ENCODE results near the gene PLEKHA7.
"Not testable (repeated sequence)": the region's sequence is repeated elsewhere in the genome, so short reads cannot be mapped to it uniquely, and the experiment has no call there.

PLEKHA7 gene

DNA sequence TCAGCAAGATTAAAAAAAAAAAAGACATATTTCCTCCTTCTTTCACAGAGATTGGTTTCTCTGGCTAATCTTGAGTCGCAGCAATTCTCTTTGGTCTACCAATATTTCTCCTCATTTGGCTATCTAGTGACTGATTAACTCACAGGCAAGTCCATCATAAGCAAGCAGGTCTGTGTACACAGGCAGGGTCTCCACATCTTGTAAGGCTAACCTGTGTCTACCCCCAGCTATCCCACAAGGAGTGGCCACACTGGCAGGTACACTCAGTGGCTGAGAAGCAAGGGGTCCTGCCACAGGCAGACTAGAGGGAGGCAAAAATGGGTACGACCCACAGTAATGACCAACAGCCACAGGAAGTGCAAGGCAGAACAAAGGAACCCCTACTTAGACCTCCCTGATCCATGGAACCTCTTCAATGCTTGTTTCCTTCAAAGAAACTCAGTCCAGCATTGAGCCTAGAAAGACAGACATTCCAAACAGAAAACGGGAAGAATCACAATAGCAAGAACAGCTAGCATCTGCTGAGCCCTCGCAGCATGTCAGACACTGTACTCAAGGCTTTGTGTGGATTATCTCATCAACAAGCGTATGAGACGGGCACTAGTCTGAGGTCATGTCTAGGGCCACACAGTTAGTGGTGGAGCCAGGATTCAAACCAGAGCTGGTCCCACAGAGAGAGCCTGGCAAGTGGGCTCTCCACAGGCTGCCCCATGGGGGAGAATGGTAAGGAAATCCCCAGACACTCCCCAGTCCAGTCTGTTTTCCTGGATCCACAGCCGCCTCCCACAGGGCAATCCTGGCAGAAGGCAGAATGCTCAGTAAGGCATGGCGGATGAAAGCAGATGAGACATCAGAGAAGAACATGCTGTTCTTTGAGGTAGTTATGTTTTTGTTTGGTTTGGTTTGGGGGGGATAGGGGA is 34.3 kb downstream of the PLEKHA7 start:
- peak in 1 of 58 donors; percentile 15 for DNase-seq

GRCh38 chr11:16977994-16978315 is 36.3 kb downstream of the PLEKHA7 start:
- DNase-seq: no peak

DNA sequence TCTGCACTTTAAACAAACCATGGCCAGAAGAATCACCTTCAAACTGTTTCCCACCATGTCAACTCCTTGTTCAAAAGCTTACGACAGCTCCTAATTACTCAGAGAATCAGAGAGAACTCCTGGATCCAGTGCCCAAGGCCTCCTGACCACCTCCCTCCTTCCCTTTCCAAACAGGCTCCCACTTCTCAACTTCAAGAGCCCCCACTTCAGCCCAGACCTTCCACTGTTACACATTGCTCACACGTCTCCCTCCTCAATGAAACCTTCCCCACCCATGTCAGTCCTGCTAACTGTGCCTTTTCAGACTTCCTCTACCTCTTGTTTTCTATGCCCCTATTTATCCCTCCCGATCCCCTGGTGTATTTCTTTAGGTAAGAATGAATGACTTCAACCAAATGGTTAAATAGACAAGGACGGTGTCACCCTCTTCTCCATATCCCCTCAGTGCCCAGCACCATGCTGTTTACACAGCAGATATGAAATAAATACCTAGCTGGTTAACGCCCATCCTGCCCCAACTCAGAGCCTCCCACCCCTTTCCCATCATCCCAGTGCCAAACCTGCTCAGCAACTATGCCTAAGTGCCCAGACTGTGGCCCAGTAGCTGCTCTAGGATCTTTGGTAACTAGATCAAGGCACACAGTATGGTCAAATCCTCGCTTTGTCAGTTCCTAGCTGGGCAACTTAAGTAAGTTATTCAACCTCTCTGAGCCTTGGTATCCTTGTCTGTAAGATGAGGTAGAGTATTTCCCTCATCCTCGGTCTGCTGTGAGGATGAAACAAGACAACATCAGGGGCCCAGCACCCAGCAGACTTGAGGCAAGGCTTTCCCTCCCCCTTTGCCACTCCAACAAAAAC is 36.8 kb downstream of the PLEKHA7 start:
- DNase-seq: no peak

GRCh38 chr11:16976379-16976778 is 37.8 kb downstream of the PLEKHA7 start:
- DNase-seq: no peak

GRCh38 chr11:16975906-16976305 is 38.3 kb downstream of the PLEKHA7 start:
- no peak for DNase-seq

DNA sequence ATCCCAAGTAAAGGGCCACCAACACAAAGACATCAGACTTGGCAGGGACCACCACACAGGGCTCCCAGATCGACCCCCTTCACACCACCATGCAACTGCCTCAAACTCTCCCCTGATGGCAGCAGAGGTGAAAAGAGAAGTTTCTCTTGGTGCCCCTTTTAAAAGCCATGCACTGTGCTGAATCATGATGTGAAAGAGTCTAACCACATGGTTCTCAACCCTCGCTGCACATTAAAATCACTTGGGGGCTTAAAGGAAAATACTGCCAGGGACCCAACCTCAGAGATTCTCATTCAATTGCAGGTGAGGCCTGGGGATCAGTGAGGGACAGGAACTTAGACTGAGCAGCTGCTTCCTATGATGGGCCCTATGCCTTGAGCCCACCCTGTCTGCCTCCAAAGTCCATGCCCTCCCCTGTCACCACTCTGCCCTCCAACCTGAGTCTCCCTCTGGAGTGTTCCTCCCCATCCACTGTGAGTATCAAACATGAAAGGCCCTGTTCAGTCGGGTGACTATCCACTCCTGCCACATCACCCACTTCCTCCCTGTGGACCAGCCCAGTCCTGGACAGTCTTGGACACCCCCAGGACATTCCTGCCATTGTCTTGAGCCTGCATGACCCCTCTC is 40.8 kb downstream of the PLEKHA7 start:
- no peak for DNase-seq

DNA sequence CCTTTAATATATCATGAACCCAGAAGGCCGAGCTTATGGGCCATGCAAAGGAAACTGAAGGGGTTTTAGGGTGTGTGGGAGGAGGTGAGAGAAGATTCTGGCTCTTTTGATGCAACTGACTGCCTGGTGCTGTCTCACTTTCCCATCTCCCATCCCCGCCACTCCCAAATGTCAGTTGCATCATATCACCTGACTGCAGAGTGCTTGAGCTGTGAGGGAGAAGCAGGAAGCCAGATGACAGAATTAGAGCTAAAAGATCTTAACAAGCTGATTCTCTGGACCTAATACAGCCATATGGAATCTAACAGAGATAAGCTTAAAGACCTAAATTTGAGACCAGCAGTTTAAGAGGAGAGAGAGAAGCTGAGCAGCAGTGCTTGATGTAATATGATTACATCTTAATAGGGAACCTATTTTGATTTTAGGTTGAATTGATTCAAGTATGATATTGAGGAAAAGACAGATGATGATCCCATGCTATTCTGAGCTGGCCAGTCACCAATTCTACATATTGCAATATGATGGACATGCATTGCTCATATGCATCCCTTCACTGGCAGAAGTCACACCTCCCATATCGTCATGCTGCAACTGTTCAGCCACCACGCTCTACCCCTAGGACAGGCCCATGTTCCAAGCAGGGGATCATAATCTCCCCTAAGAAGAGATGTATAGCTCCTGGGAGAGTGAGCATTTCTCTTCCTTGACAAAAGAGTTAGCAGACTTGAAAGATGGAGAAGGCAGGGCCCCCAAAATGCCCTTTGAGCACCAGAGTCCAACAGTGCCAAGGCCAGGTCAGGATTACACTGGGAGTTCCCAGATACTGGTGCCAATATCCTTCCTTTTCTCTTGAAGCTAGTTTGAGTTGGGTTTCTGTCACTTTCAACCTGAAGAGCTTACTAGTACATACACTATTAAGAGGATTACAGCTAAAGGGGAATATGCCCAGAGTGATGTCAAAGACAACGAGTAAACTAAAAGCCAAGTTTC is 44.9 kb downstream of the PLEKHA7 start:
- DNase-seq: no peak

GRCh38 chr11:16968196-16968595 is 46.0 kb downstream of the PLEKHA7 start:
- DNase-seq: no peak

DNA sequence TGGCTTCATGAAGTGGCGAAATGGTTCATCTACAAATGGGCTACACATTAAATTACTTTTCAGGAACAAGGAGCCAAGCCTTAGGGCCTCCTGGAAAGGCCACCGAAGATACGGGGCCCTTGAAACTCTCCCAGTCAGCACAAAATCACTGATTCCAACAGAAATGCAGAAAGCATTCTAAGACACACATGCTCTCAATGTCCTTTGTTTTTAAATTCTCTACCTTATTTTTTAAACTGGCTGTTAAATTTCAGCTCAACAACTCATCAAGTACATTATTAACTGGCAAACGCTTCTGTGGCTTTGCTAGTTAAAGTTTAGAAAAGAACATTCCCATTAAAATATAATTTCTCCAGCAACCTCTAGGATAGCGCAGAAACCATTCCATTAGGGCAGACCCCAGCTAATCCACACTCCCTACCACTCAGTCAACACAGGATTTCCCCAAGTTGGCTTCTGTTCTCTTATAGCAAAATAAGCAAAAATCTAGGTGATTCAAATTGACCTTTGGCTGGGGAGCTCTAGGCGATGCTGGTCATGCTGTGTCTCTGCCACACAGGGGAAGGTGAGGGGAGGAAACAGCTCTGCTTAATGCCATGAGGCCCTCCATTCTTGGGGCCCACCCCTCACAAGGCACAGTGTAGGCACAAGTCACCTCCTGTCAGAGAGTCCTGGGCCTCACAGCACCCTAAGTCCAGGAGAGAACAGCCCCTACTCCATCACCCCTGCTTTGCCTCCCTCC is 47.1 kb downstream of the PLEKHA7 start:
- DNase-seq: no peak

DNA sequence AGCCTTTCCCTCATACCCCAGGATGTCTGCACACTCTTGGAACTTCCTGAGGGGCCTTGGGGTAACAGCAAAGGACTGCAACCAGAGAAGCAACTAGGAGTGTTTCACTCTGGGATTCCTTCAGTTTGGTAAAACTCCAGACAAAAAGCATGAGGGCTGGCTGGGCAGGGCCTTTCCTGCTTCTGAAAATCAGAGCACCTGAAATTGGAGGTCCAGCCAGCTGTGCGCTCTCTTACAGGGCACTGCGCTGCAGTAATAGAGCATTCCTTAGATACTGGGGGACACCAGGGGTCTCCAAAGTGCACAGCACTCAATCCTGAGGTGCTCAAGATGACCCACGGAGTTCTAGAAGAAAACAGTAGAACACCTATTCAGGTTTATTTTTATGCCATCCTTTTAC is 49.7 kb downstream of the PLEKHA7 start:
- no peak for DNase-seq

GRCh38 chr11:16963316-16963876 is 50.8 kb downstream of the PLEKHA7 start:
- DNase-seq: no peak

GRCh38 chr11:16962589-16962988 is 51.6 kb downstream of the PLEKHA7 start:
- DNase-seq: not testable (repeated sequence)

DNA sequence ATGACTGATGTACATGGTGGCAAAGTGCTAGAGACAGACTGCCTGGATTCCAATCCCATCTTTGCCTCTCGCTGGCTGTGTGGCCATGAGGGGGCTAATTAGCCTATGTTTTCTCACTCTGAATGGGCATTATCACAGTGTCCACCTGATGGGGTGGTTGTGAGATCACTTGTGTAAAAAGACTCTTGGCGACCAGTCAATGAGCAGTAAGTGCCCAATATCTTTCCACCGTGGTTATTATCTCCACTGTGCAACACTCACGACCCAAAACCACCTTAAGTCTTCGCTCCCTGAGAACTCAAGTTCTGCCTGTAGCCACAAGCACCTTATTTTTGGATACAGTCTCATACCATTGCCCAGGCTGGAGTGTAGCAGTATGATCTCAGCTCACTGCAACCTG is 52.1 kb downstream of the PLEKHA7 start:
- no peak for DNase-seq

GRCh38 chr11:16960250-16960649 is 54.0 kb downstream of the PLEKHA7 start:
- DNase-seq: no peak

DNA sequence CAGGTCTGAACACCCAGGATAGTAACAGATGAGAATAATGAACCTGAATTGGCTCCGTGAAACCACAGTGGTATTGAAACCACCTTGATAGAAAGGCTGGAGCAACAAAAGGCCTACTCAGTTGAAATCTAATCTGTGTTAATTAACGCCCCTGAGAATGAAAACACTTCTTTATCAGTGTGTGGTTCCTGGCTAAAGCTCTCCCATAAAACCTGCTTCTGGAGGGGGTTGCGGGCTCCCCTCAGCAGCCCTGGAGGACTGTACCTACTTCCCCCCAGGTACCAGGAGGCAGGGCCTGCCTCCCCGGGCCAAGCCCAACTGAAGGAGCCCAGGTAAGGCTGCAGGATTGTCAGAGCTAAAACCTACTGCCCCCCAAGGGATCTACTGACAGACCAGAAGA is 54.6 kb downstream of the PLEKHA7 start:
- DNase-seq: no peak

DNA sequence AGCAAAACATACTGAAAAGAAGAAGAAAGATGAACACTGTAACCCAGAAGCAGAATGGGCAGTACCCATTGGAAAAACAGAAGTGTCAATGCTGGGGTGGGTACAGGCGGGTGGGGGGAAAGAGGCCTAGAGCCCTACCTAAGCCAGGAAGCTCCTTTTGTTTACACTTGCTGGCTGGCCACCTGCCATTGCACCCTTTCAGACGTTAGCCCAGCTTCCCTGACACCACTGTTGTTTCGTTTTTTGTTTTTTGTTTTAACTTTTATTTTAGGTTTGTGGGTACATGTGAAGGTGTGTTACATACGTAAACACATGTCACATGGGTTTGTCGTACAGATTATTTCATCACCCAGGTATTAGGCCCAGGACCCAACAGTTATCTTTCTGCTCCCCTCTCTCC is 55.4 kb downstream of the PLEKHA7 start:
- DNase-seq: no peak

DNA sequence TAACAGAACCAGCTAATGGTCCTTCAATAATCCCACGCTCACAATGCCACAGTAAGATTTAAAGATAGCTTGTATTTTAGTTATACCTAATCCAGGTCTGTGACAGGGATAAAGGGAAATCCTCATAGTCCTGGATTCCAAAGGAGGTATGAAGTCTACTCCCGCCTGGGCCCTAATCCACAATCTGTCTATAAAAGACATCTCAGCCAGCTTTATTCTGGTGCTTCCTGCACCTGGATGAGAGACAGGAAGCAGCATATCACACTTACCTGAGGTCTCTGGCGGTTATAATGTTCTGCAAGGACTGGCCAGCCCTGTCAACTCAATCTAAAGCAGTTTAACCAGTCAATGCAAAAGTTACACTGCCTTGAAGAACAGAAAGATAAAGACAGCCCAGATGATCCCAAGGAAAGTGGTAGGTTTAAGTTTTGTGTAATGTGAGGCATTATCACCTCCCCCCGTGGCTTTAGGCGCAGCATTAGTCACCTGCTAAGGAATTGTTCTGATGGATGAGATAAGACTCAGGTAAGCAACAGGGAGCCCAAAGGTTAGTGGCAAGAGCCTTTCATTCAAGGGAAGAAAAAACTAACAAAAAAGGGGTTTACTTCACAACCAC is 57.6 kb downstream of the PLEKHA7 start:
- DNase-seq: no peak

- DNase-seq: no peak
Observed at GRCh38 chr11:16953663-16954062, 60.6 kb downstream of the PLEKHA7 start.
